GM10248 (cell line): ENCODE data around the gene COX19.

ENCODE experiments used
- CTCF ChIA-PET: fragments of 300-600 bp; sonication (Branson Sonifier 250); formaldehyde crosslinking; extraction: SDS; loops from one replicate; lab custom pipeline; 2021; ENCODE audit warnings: antibody characterized with exemption; lab: Yijun Ruan, JAX
- POLR2A ChIA-PET: fragments of 350-650 bp; sonication (Branson Sonifier 250); formaldehyde crosslinking; extraction: SDS; loops from one replicate; lab custom pipeline; 2020; ENCODE audit warnings: antibody characterized with exemption; lab: Yijun Ruan, JAX
- DNase-seq: peaks from one replicate; pipeline ENCODE4 v3.0.0; 2012; ENCODE audit errors: extremely low spot score
- TF ChIP-seq, protein P1 (sequence below): IDR thresholded peaks from 2 replicates; pipeline ENCODE4 v1.5.1; 2012; ENCODE audit warnings: mild to moderate bottlenecking, low read depth; ENCODE audit errors: extremely low read depth, missing control alignments, control extremely low read depth

COX19 gene

DNA sequence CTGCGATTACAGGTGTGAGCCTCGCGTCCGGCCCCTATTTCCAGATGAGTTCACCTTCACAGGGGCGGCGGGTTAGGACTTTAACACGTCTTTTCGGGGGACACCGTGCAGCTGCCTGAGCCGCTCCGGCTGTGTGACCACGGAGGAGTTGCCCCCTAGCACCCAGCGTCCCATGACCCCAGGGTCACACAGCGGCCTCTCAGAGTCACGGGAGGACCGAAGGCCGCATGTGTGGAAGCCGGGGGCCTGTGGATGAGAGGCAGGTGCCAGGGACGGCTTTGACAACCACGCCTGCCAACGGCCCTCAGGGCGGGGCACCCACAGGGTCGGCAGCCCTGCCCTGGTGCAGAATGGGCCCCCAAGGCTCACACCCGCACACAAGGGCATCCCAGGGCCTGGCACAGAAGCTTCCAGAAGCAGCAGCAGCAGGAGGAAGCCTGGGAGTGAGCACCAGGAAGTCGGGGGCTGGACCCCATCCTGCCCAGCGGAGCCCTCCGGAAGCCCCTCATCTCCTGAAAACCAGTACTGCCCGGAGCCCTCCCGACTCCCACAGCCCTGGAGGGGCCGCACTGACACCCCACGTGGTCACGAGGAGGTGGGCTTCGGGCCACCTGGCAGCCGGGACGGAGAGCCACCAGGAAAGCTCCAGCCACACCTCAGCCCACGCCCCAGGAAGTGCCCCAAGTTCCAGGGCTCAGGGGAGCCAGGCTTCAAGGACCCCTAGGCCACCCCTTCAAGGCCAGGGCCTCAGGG, 53.6 kb downstream of the COX19 start:
- POLR2A ChIA-PET, result no interaction called here
- CTCF ChIA-PET, result interaction anchor here (1.4 to 2.2 kb wide), 2 partner anchors 12 to 144 kb away, joined by 4 to 7 read pairs; no protein-coding TSS in a partner anchor
- TF ChIP-seq, protein P1, sequence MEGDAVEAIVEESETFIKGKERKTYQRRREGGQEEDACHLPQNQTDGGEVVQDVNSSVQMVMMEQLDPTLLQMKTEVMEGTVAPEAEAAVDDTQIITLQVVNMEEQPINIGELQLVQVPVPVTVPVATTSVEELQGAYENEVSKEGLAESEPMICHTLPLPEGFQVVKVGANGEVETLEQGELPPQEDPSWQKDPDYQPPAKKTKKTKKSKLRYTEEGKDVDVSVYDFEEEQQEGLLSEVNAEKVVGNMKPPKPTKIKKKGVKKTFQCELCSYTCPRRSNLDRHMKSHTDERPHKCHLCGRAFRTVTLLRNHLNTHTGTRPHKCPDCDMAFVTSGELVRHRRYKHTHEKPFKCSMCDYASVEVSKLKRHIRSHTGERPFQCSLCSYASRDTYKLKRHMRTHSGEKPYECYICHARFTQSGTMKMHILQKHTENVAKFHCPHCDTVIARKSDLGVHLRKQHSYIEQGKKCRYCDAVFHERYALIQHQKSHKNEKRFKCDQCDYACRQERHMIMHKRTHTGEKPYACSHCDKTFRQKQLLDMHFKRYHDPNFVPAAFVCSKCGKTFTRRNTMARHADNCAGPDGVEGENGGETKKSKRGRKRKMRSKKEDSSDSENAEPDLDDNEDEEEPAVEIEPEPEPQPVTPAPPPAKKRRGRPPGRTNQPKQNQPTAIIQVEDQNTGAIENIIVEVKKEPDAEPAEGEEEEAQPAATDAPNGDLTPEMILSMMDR, result no peak
- DNase-seq, result no peak

DNA sequence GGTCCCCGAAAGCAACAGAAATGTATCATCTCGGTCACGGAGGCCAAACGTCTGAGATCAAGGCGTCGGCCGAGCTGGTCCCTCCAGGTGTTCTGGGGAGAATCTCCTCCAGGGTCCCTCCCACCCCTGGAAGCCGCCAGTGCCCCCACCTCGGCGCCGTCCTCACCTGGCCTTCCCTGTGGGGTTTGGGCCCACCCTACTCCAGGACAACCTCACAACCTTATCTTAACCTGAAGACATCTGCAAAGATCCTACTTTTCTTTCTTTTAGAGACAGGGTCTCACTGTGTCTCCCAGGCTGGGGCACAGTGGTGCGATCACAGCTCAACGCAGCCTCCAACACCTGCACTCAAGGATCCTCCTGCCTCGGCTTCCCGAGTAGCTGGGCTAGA, 54.3 kb downstream of the COX19 start:
- DNase-seq, result no peak

GRCh38 chr7:920351-921070, 54.8 kb downstream of the COX19 start:
- ChIA-PET CTCF (interaction anchor here (1.4 kb wide), 1 partner anchor 11 kb away, joined by 4 read pairs; no protein-coding TSS in a partner anchor), POLR2A (no interaction called here)
- DNase-seq, result no peak
- TF ChIP-seq, protein P1, result no peak

More for the DNA sequence above, 54.3 kb downstream of the COX19 start:
- POLR2A ChIA-PET, result no interaction called here
- CTCF ChIA-PET, result interaction anchor here (1.4 kb wide), 1 partner anchor 12 kb away, joined by 4 read pairs; no protein-coding TSS in a partner anchor
- TF ChIP-seq, protein P1, result no peak

- POLR2A ChIA-PET, result no interaction called here
- CTCF ChIA-PET, result interaction anchor here (1.4 kb wide), 1 partner anchor 11 kb away, joined by 4 read pairs; no protein-coding TSS in a partner anchor
- TF ChIP-seq, protein P1, result no peak
- no peak for DNase-seq
Measured at GRCh38 chr7:919924-920341, 55.4 kb downstream of the COX19 start.

GRCh38 chr7:919114-919442, 56.3 kb downstream of the COX19 start:
- CTCF ChIA-PET, result interaction anchor here (1.5 kb wide), 1 partner anchor 9 kb away, joined by 7 read pairs; no protein-coding TSS in a partner anchor
- no peak for DNase-seq
- TF ChIP-seq, protein P1, result no peak
- POLR2A ChIA-PET, result no interaction called here

- POLR2A ChIA-PET, result no interaction called here
- no peak for DNase-seq
- TF ChIP-seq, protein P1, result no peak
- CTCF ChIA-PET, result interaction anchor here (1.1 to 1.5 kb wide), 3 partner anchors 9 to 74 kb away, joined by 3 to 7 read pairs (median 6); no protein-coding TSS in a partner anchor
Measured at GRCh38 chr7:918441-919113, 56.8 kb downstream of the COX19 start.
